ENCODE data around the gene PLAC8L1. TPM values are rescaled to one million over a fixed set of nuclear protein-coding genes. Genes with fewer than 3 reads are reported as not detected.

The PLAC8L1 gene
- total RNA-seq, 1 donor from 2014 or later: 2.0 TPM

DNA sequence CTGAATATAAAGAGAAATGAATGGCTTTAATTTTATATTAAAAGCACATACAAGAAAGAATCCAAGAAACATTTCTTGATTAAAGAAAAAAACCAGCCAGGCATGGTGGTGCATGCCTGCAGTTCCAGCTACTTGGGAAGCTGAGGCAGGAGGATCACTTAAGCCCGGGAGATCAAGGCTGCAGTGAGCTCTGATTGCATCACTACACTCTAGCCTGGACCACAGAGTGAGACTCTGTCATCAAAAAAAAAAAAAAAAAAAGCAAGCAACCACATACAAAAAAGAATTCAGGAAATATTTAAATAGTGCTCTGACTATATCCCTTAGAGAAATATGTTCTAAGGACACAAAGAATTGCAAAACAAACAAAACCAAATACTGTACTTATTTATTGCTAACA lies 2.5 kb upstream of the PLAC8L1 start:
- H4K20me1 ChIP-seq (ENCODE audit: insufficient read depth, low read length): no peaks in the 10 kb centered on the region

DNA sequence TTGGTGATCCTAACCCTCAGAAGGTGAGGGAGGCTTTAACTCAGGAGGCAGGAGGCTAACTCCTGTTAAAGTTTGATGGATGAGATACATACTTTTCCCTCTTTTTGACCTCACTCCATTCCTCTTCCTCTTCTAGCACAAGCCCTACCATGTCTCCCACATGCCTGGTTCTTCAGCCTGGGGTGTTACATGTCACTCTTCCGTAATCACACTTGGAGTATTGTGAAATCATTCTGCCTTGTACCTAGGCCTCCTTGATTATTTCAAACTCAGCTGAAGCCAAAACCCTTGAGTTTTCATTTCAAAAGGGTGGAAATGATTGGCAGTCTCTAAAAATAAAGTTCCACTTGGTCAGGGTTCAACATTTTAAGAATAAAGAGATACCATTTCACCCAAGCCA lies 1.8 kb downstream of the PLAC8L1 start:
- TF ChIP-seq, protein P1, sequence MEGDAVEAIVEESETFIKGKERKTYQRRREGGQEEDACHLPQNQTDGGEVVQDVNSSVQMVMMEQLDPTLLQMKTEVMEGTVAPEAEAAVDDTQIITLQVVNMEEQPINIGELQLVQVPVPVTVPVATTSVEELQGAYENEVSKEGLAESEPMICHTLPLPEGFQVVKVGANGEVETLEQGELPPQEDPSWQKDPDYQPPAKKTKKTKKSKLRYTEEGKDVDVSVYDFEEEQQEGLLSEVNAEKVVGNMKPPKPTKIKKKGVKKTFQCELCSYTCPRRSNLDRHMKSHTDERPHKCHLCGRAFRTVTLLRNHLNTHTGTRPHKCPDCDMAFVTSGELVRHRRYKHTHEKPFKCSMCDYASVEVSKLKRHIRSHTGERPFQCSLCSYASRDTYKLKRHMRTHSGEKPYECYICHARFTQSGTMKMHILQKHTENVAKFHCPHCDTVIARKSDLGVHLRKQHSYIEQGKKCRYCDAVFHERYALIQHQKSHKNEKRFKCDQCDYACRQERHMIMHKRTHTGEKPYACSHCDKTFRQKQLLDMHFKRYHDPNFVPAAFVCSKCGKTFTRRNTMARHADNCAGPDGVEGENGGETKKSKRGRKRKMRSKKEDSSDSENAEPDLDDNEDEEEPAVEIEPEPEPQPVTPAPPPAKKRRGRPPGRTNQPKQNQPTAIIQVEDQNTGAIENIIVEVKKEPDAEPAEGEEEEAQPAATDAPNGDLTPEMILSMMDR (IDR thresholded peaks at IDR 0.05; ENCODE audit: insufficient read depth, low read depth, low read length): no peak
- no peak for TF ChIP-seq EZH2 (IDR thresholded peaks at IDR 0.05; ENCODE audit: insufficient read depth, low read length)
- Histone ChIP-seq H4K20me1 (ENCODE audit: insufficient read depth, low read length) (no peaks in the 10 kb centered on the region), H3K79me2 (ENCODE audit: insufficient read depth, low read length) (no peaks in the 10 kb centered on the region), H3K9ac (ENCODE audit: low read length) (no peak overlapping the region), H3K27ac (ENCODE audit: low read depth, low read length) (no peak overlapping the region), H3K4me1 (ENCODE audit: insufficient read depth, low read length) (no peaks in the 10 kb centered on the region), H3K36me3 (ENCODE audit: insufficient read depth, low read length) (no peaks in the 10 kb centered on the region), H2AFZ (ENCODE audit: low read depth, low read length) (no peak overlapping the region), H3K27me3 (ENCODE audit: insufficient read depth, low read length) (no peaks in the 10 kb centered on the region), H3K9me3 (ENCODE audit: insufficient read depth, low read depth, low read length) (no peaks in the 10 kb centered on the region), H3K4me3 (ENCODE audit: insufficient read depth, low read depth, low read length) (no peak overlapping the region), H3K4me2 (ENCODE audit: low read length) (no peak overlapping the region)
- H3K27me3 Mint-ChIP-seq (ENCODE audit: low read depth, unreplicated experiment): no peaks in the 10 kb centered on the region
- no peak overlapping the region for H3K27ac Mint-ChIP-seq (ENCODE audit: unreplicated experiment)
- H3K9me3 Mint-ChIP-seq (ENCODE audit: unreplicated experiment): no peaks in the 10 kb centered on the region
- H3K4me1 Mint-ChIP-seq (ENCODE audit: low read depth, unreplicated experiment): no peaks in the 10 kb centered on the region
- H3K36me3 Mint-ChIP-seq (ENCODE audit: low read depth, unreplicated experiment): peaks cover 6% of the 10 kb centered on the region
- FAIRE-seq: no peak
- H3K4me3 Mint-ChIP-seq (ENCODE audit: unreplicated experiment): no peak overlapping the region
- DNase-seq (ENCODE audit: low read depth): no peak

More for the DNA sequence above, 2.5 kb upstream of the PLAC8L1 start:
- Histone ChIP-seq H3K9me3 (ENCODE audit: insufficient read depth, low read depth, low read length) (no peaks in the 10 kb centered on the region), H3K4me1 (ENCODE audit: insufficient read depth, low read length) (no peaks in the 10 kb centered on the region), H3K4me3 (ENCODE audit: insufficient read depth, low read depth, low read length) (no peak overlapping the region), H3K4me2 (ENCODE audit: low read length) (no peak overlapping the region), H3K27ac (ENCODE audit: low read depth, low read length) (no peak overlapping the region), H3K9ac (ENCODE audit: low read length) (no peak overlapping the region), H2AFZ (ENCODE audit: low read depth, low read length) (no peak overlapping the region), H3K27me3 (ENCODE audit: insufficient read depth, low read length) (no peaks in the 10 kb centered on the region), H3K36me3 (ENCODE audit: insufficient read depth, low read length) (peaks cover 6% of the 10 kb centered on the region), H3K79me2 (ENCODE audit: insufficient read depth, low read length) (no peaks in the 10 kb centered on the region)
- Mint-ChIP-seq H3K4me1 (ENCODE audit: low read depth, unreplicated experiment) (no peaks in the 10 kb centered on the region), H3K27ac (ENCODE audit: unreplicated experiment) (no peak overlapping the region), H3K9me3 (ENCODE audit: unreplicated experiment) (no peaks in the 10 kb centered on the region), H3K27me3 (ENCODE audit: low read depth, unreplicated experiment) (no peaks in the 10 kb centered on the region), H3K4me3 (ENCODE audit: unreplicated experiment) (no peak overlapping the region), H3K36me3 (ENCODE audit: low read depth, unreplicated experiment) (peaks cover 10% of the 10 kb centered on the region)
- FAIRE-seq (no peak), DNase-seq (ENCODE audit: low read depth) (peak; percentile 4)
- TF ChIP-seq EZH2 (IDR thresholded peaks at IDR 0.05; ENCODE audit: insufficient read depth, low read length): no peak
- TF ChIP-seq, protein P1 (IDR thresholded peaks at IDR 0.05; ENCODE audit: insufficient read depth, low read depth, low read length): no peak

DNA sequence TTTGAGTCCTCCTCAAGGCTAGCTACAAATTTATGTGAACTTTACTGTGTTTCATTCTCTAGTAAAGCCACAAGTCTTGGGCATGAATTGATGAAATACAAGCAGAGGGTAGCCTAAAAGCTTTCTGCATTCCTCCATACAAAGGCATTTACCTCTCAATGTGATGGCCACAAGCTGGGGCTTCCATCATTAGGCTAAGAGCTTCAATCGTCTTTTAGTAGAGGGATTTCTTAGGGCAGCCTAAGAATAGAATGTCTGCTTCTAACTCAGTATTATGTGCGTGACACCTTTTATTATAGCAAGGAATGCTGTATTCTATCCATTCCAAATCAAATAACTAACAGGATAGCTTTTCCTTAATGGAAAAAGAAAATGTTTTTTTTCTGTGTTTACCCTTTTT lies 3.7 kb downstream of the PLAC8L1 start:
- H3K27me3 Mint-ChIP-seq (ENCODE audit: low read depth, unreplicated experiment): no peaks in the 10 kb centered on the region

More for the DNA sequence above, 3.7 kb downstream of the PLAC8L1 start:
- Mint-ChIP-seq H3K36me3 (ENCODE audit: low read depth, unreplicated experiment) (peaks cover 11% of the 10 kb centered on the region), H3K9me3 (ENCODE audit: unreplicated experiment) (no peaks in the 10 kb centered on the region), H3K27ac (ENCODE audit: unreplicated experiment) (no peak overlapping the region), H3K4me3 (ENCODE audit: unreplicated experiment) (no peak overlapping the region), H3K4me1 (ENCODE audit: low read depth, unreplicated experiment) (no peaks in the 10 kb centered on the region)
- no peak overlapping the region for H3K9ac ChIP-seq (ENCODE audit: low read length)
- H3K27ac ChIP-seq (ENCODE audit: low read depth, low read length): no peak overlapping the region
- no peak overlapping the region for H2AFZ ChIP-seq (ENCODE audit: low read depth, low read length)
- no peak overlapping the region for H3K4me3 ChIP-seq (ENCODE audit: insufficient read depth, low read depth, low read length)
- H3K79me2 ChIP-seq (ENCODE audit: insufficient read depth, low read length): no peaks in the 10 kb centered on the region
- no peak overlapping the region for H3K4me2 ChIP-seq (ENCODE audit: low read length)
- no peak for FAIRE-seq
- no peaks in the 10 kb centered on the region for H3K9me3 ChIP-seq (ENCODE audit: insufficient read depth, low read depth, low read length)
- DNase-seq (ENCODE audit: low read depth): no peak
- no peaks in the 10 kb centered on the region for H3K36me3 ChIP-seq (ENCODE audit: insufficient read depth, low read length)
- H4K20me1 ChIP-seq (ENCODE audit: insufficient read depth, low read length): no peaks in the 10 kb centered on the region
- no peak for TF ChIP-seq EZH2 (IDR thresholded peaks at IDR 0.05; ENCODE audit: insufficient read depth, low read length)
- TF ChIP-seq, protein P1 (IDR thresholded peaks at IDR 0.05; ENCODE audit: insufficient read depth, low read depth, low read length): no peak
- H3K27me3 ChIP-seq (ENCODE audit: insufficient read depth, low read length): no peaks in the 10 kb centered on the region
- no peaks in the 10 kb centered on the region for H3K4me1 ChIP-seq (ENCODE audit: insufficient read depth, low read length)
